HepG2 (cell line): ENCODE data around the gene MYO16. TPM values are rescaled to one million over a fixed set of nuclear protein-coding genes. Genes with fewer than 3 reads are reported as not detected.
A peak's percentile ranks its signal among the peaks of the same experiment; 100 is the strongest.

Source experiments
- ATAC-seq: fragments of 200-7000 bp; cut with Tn5 transposase; 3 replicates; pipeline ENCODE4 v1.9.1; 2020; ENCODE audit warnings: mild to moderate bottlenecking, moderate library complexity
- BruUV-seq: library from RNA; stranded (reverse); fragments of 400-500 nt; replicated peaks from 2 replicates; lab custom pipeline; 2021; lab: Mats Ljungman, UMichigan
- CTCF ChIA-PET: fragments of 300-600 bp; formaldehyde crosslinking; extraction: SDS; loops from one replicate; lab custom pipeline; 2021; ENCODE audit warnings: low total read pairs, inconsistent platforms, low intra/inter-chr PET ratio; lab: Yijun Ruan, JAX
- POLR2A ChIA-PET: fragments of 350-600 bp; sonication (Branson Sonifier 250); formaldehyde crosslinking; loops from one replicate; lab custom pipeline; 2020; ENCODE audit warnings: antibody characterized with exemption, inconsistent platforms; lab: Yijun Ruan, JAX
- DNase-seq: peaks from one replicate; pipeline ENCODE4 v3.0.0-alpha.2; 2015; ENCODE audit warnings: low spot score
- FAIRE-seq: peaks from 3 replicates; lab custom pipeline; 2011; peaks lifted over from hg19 to GRCh38; lab: Jason Lieb, UNC
- H2AFZ ChIP-seq: one replicate; pipeline ENCODE4 v1.6.1; 2011; ENCODE audit warnings: low read length, inconsistent platforms
- H3K27ac ChIP-seq: fragments of 300-600 bp; 3 replicates; pipeline ENCODE4 v1.8.0; 2011; ENCODE audit warnings: mixed run types, mild to moderate bottlenecking, mixed read lengths, low read length, inconsistent platforms; ENCODE audit not compliant: insufficient read depth; ENCODE audit errors: extremely low read length
- H3K27me3 ChIP-seq, 2 experiments: fragments of 200-600 bp in 1 of 2; 2 replicates in 1 of 2; 3 replicates in 1 of 2; pipeline versions ENCODE4 v1.6.0 to v1.8.0; 2011; ENCODE audit warnings: low read length in 2 of 2, mild to moderate bottlenecking in 2 of 2, moderate library complexity in 2 of 2, inconsistent platforms in 1 of 2; ENCODE audit not compliant: insufficient read depth in 2 of 2, control insufficient read depth in 1 of 2
- H3K36me3 ChIP-seq, 2 experiments: fragments of 200-600 bp in 1 of 2; replicated peaks in 1 of 2; 2 replicates in 1 of 2; 3 replicates in 1 of 2; pipeline versions ENCODE4 v1.5.1 to v1.8.0; 2011; ENCODE audit warnings: low read length in 2 of 2, inconsistent platforms in 1 of 2; ENCODE audit not compliant: insufficient read depth in 2 of 2, control insufficient read depth in 1 of 2
- H3K4me1 ChIP-seq: 2 replicates; pipeline ENCODE4 v1.5.1; 2012; ENCODE audit warnings: low read length, inconsistent platforms; ENCODE audit not compliant: insufficient read depth
- H3K4me2 ChIP-seq: 2 replicates; pipeline ENCODE4 v1.6.0; 2011; ENCODE audit warnings: low read depth, low read length, inconsistent platforms
- H3K4me3 ChIP-seq, 3 experiments: fragments of 200-600 bp in 1 of 3; sonication (generic), shearing (Covaris generic) in 1 of 3; replicated peaks in 1 of 3; 2 replicates each; pipeline ENCODE4 v1.5.1; 2011 to 2016; ENCODE audit warnings: low read length in 3 of 3, inconsistent platforms in 2 of 3, low read depth in 2 of 3, mild to moderate bottlenecking in 2 of 3, control low read depth in 1 of 3, mixed read lengths in 1 of 3; ENCODE audit not compliant: insufficient read depth in 1 of 3
- H3K79me2 ChIP-seq: one replicate; pipeline ENCODE4 v1.6.1; 2011; ENCODE audit warnings: low read length, inconsistent platforms; ENCODE audit not compliant: insufficient read depth
- H3K9ac ChIP-seq: 2 replicates; pipeline ENCODE4 v1.6.0; 2011; ENCODE audit warnings: mild to moderate bottlenecking, low read depth, low read length, inconsistent platforms; ENCODE audit not compliant: insufficient read depth
- H3K9me3 ChIP-seq: 2 replicates; pipeline ENCODE4 v1.5.1; 2012; ENCODE audit warnings: mild to moderate bottlenecking, low read length
- H4K20me1 ChIP-seq: 2 replicates; pipeline ENCODE4 v1.6.0; 2011; ENCODE audit warnings: inconsistent platforms, mild to moderate bottlenecking, low read length, moderate library complexity; ENCODE audit not compliant: insufficient read depth
- CREB1 ChIP-seq, 2 experiments: fragments of 450-650 bp in 1 of 2; IDR thresholded peaks; 2 replicates each; pipeline ENCODE4 v1.6.1; 2016 to 2017; ENCODE audit warnings: control low read depth in 1 of 2, mild to moderate bottlenecking in 1 of 2, missing compliant biosample characterization in 1 of 2, missing genetic modification characterization in 1 of 2
- KAT2B ChIP-seq: fragments of 150-350 bp; IDR thresholded peaks from 2 replicates; pipeline ENCODE4 v1.6.1; 2014; ENCODE audit warnings: low read depth, low read length, borderline replicate concordance
- KIAA2018 ChIP-seq: sonication (generic); formaldehyde crosslinking; IDR thresholded peaks from 2 replicates; pipeline ENCODE4 v1.5.0; 2020; ENCODE audit warnings: mild to moderate bottlenecking, missing genetic modification reagents, borderline replicate concordance
- MAFF ChIP-seq: IDR thresholded peaks from 2 replicates; pipeline ENCODE4 v1.6.1; 2011; ENCODE audit warnings: low read depth, low read length, improper control_type of control experiment
- NCOA5 ChIP-seq: sonication (generic); formaldehyde crosslinking; IDR thresholded peaks from 2 replicates; pipeline ENCODE4 v1.4.0; 2020; ENCODE audit warnings: missing genetic modification reagents
- PRDM10 ChIP-seq: sonication (generic); formaldehyde crosslinking; IDR thresholded peaks from 2 replicates; pipeline ENCODE4 v1.4.0; 2020; ENCODE audit warnings: low read depth, missing genetic modification reagents
- WGBS: methylation state at CpG from one replicate; pipeline ENCODE4 v1.1.6; 2017; ENCODE audit warnings: low lambda C conversion rate; 5-methylcytosine and 5-hydroxymethylcytosine counted together
- in situ Hi-C: cut with HindIII; loops from 2 replicates; pipeline ENCODE4 v1.10.0; 2017; ENCODE audit warnings: low pct_unique_long_range_greater_than_20kb; ENCODE audit not compliant: extremely low pct_ligation_motif_present
- intact Hi-C: fragments of 100-400 bp; cut with micrococcal nuclease; formaldehyde crosslinking; loops from one replicate; pipeline ENCODE4 v1.10.0; 2022; ENCODE audit not compliant: unreplicated experiment
- polyA plus RNA-seq, 8 experiments: library from polyadenylated mRNA; depleted of rRNA in 3 of 8; stranded (reverse) in 7 of 8; unstranded in 1 of 8; fragments of >200 nt; fragmentation: Illumina TruSeq in 4 of 8; extraction: Trizol in 4 of 8; gene quantifications; 2 replicates each; pipeline versions ENCODE4 v1.2.1 to v1.2.3, GENCODE V29; 2011 to 2016; ENCODE audit warnings: low read depth in 4 of 8, missing spikeins in 1 of 8, mixed read lengths in 1 of 8; ENCODE audit not compliant: insufficient read depth in 1 of 8
- total RNA-seq, 5 experiments: library from RNA; depleted of rRNA; stranded (reverse); fragments of >200 nt; fragmentation: Illumina TruSeq; extraction: Trizol; gene quantifications; 2 replicates each; pipeline ENCODE4 v1.2.3, GENCODE V29; 2016; ENCODE audit warnings: low read depth in 1 of 5

MYO16 gene
- total and polyA plus RNA-seq, 2 of the 13 experiments (the other 11 are each of a cell fraction or from before 2014, with no cell fraction given), result not detected

GRCh38 chr13:108621462-108621861 lies 7.9 kb upstream of the MYO16 start:
- in situ Hi-C loops (no loop called here), intact Hi-C loops (no loop called here)
- H3K4me3 ChIP-seq, result no peak overlapping the region
- CTCF ChIA-PET, result no interaction called here
- ATAC-seq (no peak), DNase-seq (no peak), FAIRE-seq (no peak)
- H3K4me1 ChIP-seq, result no peaks in the 10 kb centered on the region
- no peaks in the 10 kb centered on the region for H3K27me3 ChIP-seq
- POLR2A ChIA-PET, result no interaction called here
- no peaks in the 10 kb centered on the region for H4K20me1 ChIP-seq
- no peak overlapping the region for H3K4me2 ChIP-seq
- 5% methylated on average over 7 of the region's 7 CpGs for WGBS
- no peak overlapping the region for H2AFZ ChIP-seq
- H3K79me2 ChIP-seq, result no peaks in the 10 kb centered on the region
- H3K9ac ChIP-seq, result no peak overlapping the region
- H3K27ac ChIP-seq, result no peak overlapping the region
- peaks cover 73% of the 10 kb centered on the region for H3K9me3 ChIP-seq
- H3K36me3 ChIP-seq, result no peaks in the 10 kb centered on the region
- BruUV-seq, result no TSS peak
- TF ChIP-seq CREB1 (IDR thresholded peaks at IDR 0.05) (peak; percentile 54), CREB1 (CRISPR knock-in tag; IDR thresholded peaks at IDR 0.05) (no peak), KAT2B (no peak)
- TF ChIP-seq, all 625 proteins: peak for 1

GRCh38 chr13:108624108-108624507 lies 5.3 kb upstream of the MYO16 start:
- Histone ChIP-seq H3K9ac (no peak overlapping the region), H3K36me3 (no peaks in the 10 kb centered on the region), H3K27ac (no peak overlapping the region), H3K4me2 (no peak overlapping the region), H4K20me1 (no peaks in the 10 kb centered on the region), H3K27me3 (no peaks in the 10 kb centered on the region), H2AFZ (no peak overlapping the region), H3K79me2 (no peaks in the 10 kb centered on the region), H3K4me1 (no peaks in the 10 kb centered on the region), H3K4me3 (no peak overlapping the region), H3K9me3 (peaks cover 53% of the 10 kb centered on the region)
- POLR2A ChIA-PET, result no interaction called here
- no TSS peak for BruUV-seq
- no peak for DNase-seq
- no peak for FAIRE-seq
- intact Hi-C loops (no loop called here), in situ Hi-C loops (no loop called here)
- WGBS, result 3% methylated on average over 3 of the region's 3 CpGs
- CTCF ChIA-PET, result no interaction called here
- ATAC-seq, result no peak
- no peak for TF ChIP-seq PRDM10 (CRISPR knock-in tag)
- peak; percentile 79 for TF ChIP-seq MAFF
- no peak for TF ChIP-seq NCOA5 (CRISPR knock-in tag)
- no peak for TF ChIP-seq KIAA2018
